Panc1 (cell line): ENCODE measurements around the gene NR1H2. TPM values are rescaled to one million over a fixed set of nuclear protein-coding genes. Genes with fewer than 3 reads are reported as not detected.
A peak's percentile ranks its signal among the peaks of the same experiment; 100 is the strongest.

Experiments used
- ATAC-seq: fragments of 200-7000 bp; cut with Tn5 transposase; 2 replicates; pipeline ENCODE4 v1.9.1; 2020; ENCODE audit warnings: mild to moderate bottlenecking, moderate library complexity
- BruUV-seq: library from RNA; stranded (reverse); fragments of 400-500 nt; replicated peaks from 2 replicates; lab custom pipeline; 2021; lab: Mats Ljungman, UMichigan
- CTCF ChIA-PET: fragments of 300-600 bp; sonication (Branson Sonifier 250); formaldehyde crosslinking; loops from one replicate; lab custom pipeline; 2022; ENCODE audit warnings: antibody characterized with exemption; lab: Charles Lee
- POLR2A ChIA-PET: fragments of 300-600 bp; sonication (Branson Sonifier 250); formaldehyde crosslinking; loops from one replicate; lab custom pipeline; 2022; ENCODE audit warnings: antibody characterized with exemption; lab: Charles Lee
- DNase-seq: peaks from one replicate; pipeline ENCODE4 v3.0.0-alpha.2; 2010; ENCODE audit warnings: low read depth, low spot score
- H3K27ac ChIP-seq: 2 replicates; pipeline ENCODE4 v1.5.1; 2011; ENCODE audit warnings: mild to moderate bottlenecking, low read length, inconsistent platforms
- H3K27me3 ChIP-seq: fragments of 200-500 bp; sonication (Bioruptor generic); 2 replicates; pipeline ENCODE4 v1.6.0; 2014; ENCODE audit warnings: low read length, inconsistent platforms; ENCODE audit not compliant: control insufficient read depth, insufficient read depth
- H3K36me3 ChIP-seq: fragments of 200-500 bp; sonication (Bioruptor generic); 2 replicates; pipeline ENCODE4 v1.5.1; 2014; ENCODE audit warnings: inconsistent platforms, mild to moderate bottlenecking, low read length, moderate library complexity; ENCODE audit not compliant: control insufficient read depth, insufficient read depth
- H3K4me1 ChIP-seq: 2 replicates; pipeline ENCODE4 v1.5.1; 2011; ENCODE audit warnings: inconsistent platforms, mild to moderate bottlenecking, low read length, moderate library complexity; ENCODE audit not compliant: control insufficient read depth, insufficient read depth
- H3K4me3 ChIP-seq, 2 experiments: 2 replicates each; pipeline ENCODE4 v1.5.1; 2011 to 2012; ENCODE audit warnings: low read depth in 2 of 2, low read length in 2 of 2, mild to moderate bottlenecking in 2 of 2, inconsistent platforms in 1 of 2, moderate library complexity in 1 of 2
- H3K9me3 ChIP-seq: fragments of 200-500 bp; sonication (Bioruptor generic); 2 replicates; pipeline ENCODE4 v1.5.1; 2014; ENCODE audit warnings: low read depth, mild to moderate bottlenecking, inconsistent platforms, low read length, moderate library complexity; ENCODE audit not compliant: control insufficient read depth, insufficient read depth
- POLR2AphosphoS5 ChIP-seq: IDR thresholded peaks from 2 replicates; pipeline ENCODE4 v1.6.1; 2012; ENCODE audit warnings: mild to moderate bottlenecking, low read depth, low read length, moderate library complexity
- SIN3A ChIP-seq: IDR thresholded peaks from 2 replicates; pipeline ENCODE4 v1.6.1; 2012; ENCODE audit warnings: low read depth, mild to moderate bottlenecking, low read length, moderate library complexity, borderline replicate concordance; ENCODE audit not compliant: insufficient read depth
- TCF7L2 ChIP-seq: IDR thresholded peaks from 2 replicates; pipeline ENCODE4 v1.6.1; 2011; ENCODE audit warnings: mild to moderate bottlenecking, low read depth, low read length, inconsistent platforms
- in situ Hi-C: cut with HindIII; loops from 2 replicates; pipeline ENCODE4 v1.10.0; 2016; ENCODE audit warnings: low sequenced_read_pairs, low pct_unique_long_range_greater_than_20kb
- intact Hi-C: fragments of 100-400 bp; cut with micrococcal nuclease; formaldehyde crosslinking; loops from one replicate; pipeline ENCODE4 v1.10.0; 2022; ENCODE audit not compliant: unreplicated experiment
- total RNA-seq: library from RNA; stranded (reverse); gene quantifications from one replicate; pipeline ENCODE4 v1.2.1, GENCODE V29; 2021; ENCODE audit not compliant: unreplicated experiment
- TF ChIP-seq, protein P1 (sequence below): fragments of 450-650 bp; IDR thresholded peaks from 2 replicates; pipeline ENCODE4 v1.5.1; 2017; ENCODE audit warnings: mild to moderate bottlenecking
- TF ChIP-seq, protein P2 (sequence below), 2 experiments: IDR thresholded peaks; 2 replicates each; pipeline ENCODE4 v1.6.1; 2011 to 2012; ENCODE audit warnings: low read depth in 2 of 2, control low read depth in 1 of 2, low read length in 1 of 2, mild to moderate bottlenecking in 1 of 2, moderate library complexity in 1 of 2; ENCODE audit not compliant: insufficient read depth in 1 of 2

NR1H2 gene
- total RNA-seq, 1 experiment from 2014 or later = 55.8 TPM

DNA sequence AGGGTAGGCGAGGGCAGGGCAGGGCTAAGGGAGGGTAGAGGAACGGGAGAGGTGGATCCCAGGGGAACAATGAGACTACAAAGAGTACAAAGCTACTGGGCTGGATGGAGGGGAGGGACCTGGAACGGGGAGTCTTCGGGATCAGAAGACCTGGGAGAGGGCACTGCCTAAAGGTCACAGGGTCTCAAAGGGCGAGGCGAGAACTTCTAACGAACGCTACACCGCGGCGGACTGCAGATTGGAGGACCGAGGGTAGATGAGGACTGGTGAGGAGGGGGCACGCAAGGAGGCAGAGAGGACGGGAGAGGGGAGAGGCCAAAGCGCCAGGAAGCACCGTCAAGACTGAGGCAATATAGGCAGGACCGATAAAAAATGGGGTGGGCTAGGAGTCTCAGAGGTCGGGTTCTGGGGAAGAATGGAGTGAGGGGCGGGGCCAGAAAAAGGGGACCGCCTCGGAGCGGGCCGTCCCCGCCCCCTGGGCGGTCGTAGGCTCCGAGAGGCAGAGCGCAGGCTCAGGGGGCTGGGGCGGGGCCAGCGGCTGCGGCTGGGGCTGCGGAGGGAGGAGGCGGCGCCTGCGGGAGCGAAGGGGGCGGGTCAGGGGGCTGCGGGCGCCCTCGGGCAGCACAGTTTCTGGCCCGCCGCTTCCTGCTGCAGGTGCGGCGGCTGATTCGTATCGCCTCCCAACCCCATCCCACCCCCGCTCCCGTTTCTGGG is 45.7 kb upstream of the NR1H2 start:
- CTCF ChIA-PET = no interaction called here
- Histone ChIP-seq H3K36me3 (no peaks in the 10 kb centered on the region), H3K9me3 (no peaks in the 10 kb centered on the region), H3K4me1 (peaks cover 12% of the 10 kb centered on the region), H3K27ac (peak overlapping the region; percentile 71), H3K4me3 (peak overlapping the region; percentile 49 to 63), H3K27me3 (no peaks in the 10 kb centered on the region)
- in situ Hi-C loops = no loop called here
- intact Hi-C loops = no loop called here
- 0 out of 2 replicates have a peak, but pooled peaks have one; percentile 28 for TF ChIP-seq POLR2AphosphoS5
- TF ChIP-seq, protein P1, sequence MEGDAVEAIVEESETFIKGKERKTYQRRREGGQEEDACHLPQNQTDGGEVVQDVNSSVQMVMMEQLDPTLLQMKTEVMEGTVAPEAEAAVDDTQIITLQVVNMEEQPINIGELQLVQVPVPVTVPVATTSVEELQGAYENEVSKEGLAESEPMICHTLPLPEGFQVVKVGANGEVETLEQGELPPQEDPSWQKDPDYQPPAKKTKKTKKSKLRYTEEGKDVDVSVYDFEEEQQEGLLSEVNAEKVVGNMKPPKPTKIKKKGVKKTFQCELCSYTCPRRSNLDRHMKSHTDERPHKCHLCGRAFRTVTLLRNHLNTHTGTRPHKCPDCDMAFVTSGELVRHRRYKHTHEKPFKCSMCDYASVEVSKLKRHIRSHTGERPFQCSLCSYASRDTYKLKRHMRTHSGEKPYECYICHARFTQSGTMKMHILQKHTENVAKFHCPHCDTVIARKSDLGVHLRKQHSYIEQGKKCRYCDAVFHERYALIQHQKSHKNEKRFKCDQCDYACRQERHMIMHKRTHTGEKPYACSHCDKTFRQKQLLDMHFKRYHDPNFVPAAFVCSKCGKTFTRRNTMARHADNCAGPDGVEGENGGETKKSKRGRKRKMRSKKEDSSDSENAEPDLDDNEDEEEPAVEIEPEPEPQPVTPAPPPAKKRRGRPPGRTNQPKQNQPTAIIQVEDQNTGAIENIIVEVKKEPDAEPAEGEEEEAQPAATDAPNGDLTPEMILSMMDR = no peak
- POLR2A ChIA-PET = no interaction called here
- BruUV-seq = no TSS peak
- no peak for DNase-seq
- peak; percentile 67 for ATAC-seq

DNA sequence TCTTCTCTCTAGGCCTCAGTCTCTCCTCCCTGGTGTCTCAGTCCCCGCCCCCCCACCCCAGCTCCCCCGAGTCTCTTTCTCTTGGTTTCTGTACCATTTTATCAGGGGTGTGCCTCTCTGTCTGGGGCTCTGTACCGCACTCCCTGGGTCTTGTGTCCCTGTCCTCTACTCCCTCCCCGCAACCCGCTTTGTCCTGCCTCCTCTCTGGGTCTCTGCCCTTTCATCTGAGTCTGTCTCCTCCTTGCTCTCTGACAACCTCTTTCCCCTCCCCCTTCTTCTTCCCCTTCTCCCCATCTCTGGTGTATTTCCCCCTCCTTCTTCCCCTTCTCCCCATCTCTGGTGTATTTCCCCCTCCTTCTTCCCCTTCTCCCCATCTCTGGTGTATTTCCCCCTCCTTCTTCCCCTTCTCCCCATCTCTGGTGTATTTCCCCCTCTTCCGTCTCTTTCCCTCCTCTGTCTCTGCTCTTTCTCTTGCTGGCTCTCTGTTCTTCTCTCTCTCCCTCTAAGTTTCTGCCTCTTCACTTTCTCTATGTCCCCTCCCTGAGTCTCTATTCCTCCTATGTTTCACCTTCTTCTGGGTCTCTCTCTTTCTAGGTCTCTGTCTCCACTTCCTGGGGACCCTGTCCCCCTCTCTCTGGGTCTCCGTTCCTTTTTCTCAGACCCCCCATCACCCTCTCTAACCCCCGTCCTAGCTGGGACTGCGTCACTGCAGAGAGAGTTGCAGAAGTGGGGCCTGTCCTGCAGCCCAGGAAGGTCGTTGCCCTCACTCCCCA is 44.9 kb upstream of the NR1H2 start:
- no peaks in the 10 kb centered on the region for H3K36me3 ChIP-seq
- H3K27me3 ChIP-seq = no peaks in the 10 kb centered on the region
- TF ChIP-seq SIN3A (no peak), TCF7L2 (no peak), POLR2AphosphoS5 (no peak)
- TF ChIP-seq, protein P2, sequence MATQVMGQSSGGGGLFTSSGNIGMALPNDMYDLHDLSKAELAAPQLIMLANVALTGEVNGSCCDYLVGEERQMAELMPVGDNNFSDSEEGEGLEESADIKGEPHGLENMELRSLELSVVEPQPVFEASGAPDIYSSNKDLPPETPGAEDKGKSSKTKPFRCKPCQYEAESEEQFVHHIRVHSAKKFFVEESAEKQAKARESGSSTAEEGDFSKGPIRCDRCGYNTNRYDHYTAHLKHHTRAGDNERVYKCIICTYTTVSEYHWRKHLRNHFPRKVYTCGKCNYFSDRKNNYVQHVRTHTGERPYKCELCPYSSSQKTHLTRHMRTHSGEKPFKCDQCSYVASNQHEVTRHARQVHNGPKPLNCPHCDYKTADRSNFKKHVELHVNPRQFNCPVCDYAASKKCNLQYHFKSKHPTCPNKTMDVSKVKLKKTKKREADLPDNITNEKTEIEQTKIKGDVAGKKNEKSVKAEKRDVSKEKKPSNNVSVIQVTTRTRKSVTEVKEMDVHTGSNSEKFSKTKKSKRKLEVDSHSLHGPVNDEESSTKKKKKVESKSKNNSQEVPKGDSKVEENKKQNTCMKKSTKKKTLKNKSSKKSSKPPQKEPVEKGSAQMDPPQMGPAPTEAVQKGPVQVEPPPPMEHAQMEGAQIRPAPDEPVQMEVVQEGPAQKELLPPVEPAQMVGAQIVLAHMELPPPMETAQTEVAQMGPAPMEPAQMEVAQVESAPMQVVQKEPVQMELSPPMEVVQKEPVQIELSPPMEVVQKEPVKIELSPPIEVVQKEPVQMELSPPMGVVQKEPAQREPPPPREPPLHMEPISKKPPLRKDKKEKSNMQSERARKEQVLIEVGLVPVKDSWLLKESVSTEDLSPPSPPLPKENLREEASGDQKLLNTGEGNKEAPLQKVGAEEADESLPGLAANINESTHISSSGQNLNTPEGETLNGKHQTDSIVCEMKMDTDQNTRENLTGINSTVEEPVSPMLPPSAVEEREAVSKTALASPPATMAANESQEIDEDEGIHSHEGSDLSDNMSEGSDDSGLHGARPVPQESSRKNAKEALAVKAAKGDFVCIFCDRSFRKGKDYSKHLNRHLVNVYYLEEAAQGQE (IDR thresholded peaks at IDR 0.05; ENCODE audit: insufficient read depth in 1 of 2, low read depth in 2 of 2, low read length in 1 of 2) = no peak
- TF ChIP-seq, protein P1 = no peak
- in situ Hi-C loops (no loop called here), intact Hi-C loops (no loop called here)
- peak overlapping the region; percentile 8; the same call in 1 of the 2 replicates for H3K27ac ChIP-seq
- ChIA-PET POLR2A (no interaction called here), CTCF (no interaction called here)
- DNase-seq (no peak), ATAC-seq (no peak)
- BruUV-seq = no TSS peak
- peak overlapping the region; percentile 49 to 57 for H3K4me3 ChIP-seq
- no peaks in the 10 kb centered on the region for H3K9me3 ChIP-seq
- H3K4me1 ChIP-seq = peaks cover 12% of the 10 kb centered on the region
